ENCODE data around the gene JAKMIP1.

DNA sequence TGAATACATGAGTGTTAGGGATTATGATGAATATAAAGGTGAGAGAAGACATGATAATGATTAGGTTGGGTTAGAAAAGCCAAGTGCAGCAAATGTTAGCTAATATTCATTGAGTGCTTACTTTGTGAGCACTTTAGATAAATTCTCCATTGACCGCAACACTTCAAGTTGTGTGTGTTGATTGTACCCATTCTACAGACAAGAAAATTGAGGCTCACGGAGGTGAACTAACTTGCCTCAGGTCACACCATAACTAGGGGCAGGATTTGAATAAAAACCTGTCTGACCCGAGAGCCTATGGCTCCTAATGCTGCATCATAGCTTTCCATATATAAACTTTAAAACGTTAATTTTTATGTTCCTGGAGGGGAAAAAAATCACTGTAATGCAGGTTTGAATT is 167.0 kb downstream of the JAKMIP1 start:
- TF ChIP-seq, protein P1, sequence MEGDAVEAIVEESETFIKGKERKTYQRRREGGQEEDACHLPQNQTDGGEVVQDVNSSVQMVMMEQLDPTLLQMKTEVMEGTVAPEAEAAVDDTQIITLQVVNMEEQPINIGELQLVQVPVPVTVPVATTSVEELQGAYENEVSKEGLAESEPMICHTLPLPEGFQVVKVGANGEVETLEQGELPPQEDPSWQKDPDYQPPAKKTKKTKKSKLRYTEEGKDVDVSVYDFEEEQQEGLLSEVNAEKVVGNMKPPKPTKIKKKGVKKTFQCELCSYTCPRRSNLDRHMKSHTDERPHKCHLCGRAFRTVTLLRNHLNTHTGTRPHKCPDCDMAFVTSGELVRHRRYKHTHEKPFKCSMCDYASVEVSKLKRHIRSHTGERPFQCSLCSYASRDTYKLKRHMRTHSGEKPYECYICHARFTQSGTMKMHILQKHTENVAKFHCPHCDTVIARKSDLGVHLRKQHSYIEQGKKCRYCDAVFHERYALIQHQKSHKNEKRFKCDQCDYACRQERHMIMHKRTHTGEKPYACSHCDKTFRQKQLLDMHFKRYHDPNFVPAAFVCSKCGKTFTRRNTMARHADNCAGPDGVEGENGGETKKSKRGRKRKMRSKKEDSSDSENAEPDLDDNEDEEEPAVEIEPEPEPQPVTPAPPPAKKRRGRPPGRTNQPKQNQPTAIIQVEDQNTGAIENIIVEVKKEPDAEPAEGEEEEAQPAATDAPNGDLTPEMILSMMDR (conservative IDR thresholded peaks at IDR 0.05; ENCODE audit: low read length), result no peak
- TF ChIP-seq EZH2phosphoT487 (IDR thresholded peaks at IDR 0.05; ENCODE audit: borderline replicate concordance), result no peak

Measured in Loucy (cell line).